AG09319 (cell line): Measurements from ENCODE around the gene SPAG8.

ENCODE experiments used
- DNase-seq: peaks from one replicate; pipeline ENCODE4 v3.0.0-alpha.2; 2010; ENCODE audit warnings: low read depth; ENCODE audit errors: extremely low read depth
- TF ChIP-seq, protein P1 (sequence below): IDR thresholded peaks from 2 replicates; pipeline ENCODE4 v1.5.1; 2011; ENCODE audit warnings: low read depth, mild to moderate bottlenecking, inconsistent platforms, low read length, moderate library complexity

Gene SPAG8

DNA sequence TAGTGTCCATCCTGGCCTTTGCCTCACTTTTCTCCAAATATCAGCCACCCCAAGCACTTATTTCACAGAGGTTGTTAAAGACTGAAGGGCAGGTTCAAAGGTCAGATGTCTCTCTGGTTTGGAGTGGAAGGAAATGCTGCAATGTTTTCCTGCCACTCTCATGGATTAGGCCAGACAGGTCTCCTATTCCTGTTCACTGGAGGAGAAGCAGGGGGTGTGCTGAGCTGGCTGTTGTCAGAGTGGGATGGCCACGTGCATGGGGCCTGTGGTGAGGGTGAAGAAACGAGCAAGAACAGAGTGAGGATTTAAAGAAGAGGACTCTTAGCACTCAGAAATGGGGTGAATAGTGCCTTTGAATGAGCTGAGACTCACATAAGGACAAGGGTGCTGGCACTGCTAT lies 23.7 kb upstream of the SPAG8 start:
- no peak for DNase-seq
- TF ChIP-seq, protein P1, sequence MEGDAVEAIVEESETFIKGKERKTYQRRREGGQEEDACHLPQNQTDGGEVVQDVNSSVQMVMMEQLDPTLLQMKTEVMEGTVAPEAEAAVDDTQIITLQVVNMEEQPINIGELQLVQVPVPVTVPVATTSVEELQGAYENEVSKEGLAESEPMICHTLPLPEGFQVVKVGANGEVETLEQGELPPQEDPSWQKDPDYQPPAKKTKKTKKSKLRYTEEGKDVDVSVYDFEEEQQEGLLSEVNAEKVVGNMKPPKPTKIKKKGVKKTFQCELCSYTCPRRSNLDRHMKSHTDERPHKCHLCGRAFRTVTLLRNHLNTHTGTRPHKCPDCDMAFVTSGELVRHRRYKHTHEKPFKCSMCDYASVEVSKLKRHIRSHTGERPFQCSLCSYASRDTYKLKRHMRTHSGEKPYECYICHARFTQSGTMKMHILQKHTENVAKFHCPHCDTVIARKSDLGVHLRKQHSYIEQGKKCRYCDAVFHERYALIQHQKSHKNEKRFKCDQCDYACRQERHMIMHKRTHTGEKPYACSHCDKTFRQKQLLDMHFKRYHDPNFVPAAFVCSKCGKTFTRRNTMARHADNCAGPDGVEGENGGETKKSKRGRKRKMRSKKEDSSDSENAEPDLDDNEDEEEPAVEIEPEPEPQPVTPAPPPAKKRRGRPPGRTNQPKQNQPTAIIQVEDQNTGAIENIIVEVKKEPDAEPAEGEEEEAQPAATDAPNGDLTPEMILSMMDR: no peak

DNA sequence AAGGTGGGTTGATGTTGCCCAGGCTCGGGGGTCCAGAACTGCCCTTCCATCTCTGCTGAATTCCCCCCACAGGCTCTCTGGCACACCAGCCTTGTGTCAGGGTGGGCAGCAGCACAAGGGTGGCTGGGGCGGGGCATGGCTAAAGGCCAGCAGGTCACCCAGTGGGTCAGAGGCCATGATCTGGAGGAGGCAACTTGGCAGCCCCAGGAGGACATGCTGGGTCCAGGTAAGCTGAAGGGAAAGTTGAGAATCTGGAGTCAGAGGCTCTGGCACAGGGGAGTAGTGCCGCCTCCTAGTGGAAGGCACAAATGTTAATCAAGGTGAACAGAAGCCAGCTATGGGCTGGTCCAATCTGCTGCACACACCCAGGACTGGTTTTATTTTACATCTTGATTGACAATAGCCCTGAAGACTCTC lies 23.2 kb upstream of the SPAG8 start:
- no peak for DNase-seq
- TF ChIP-seq, protein P1: 0 out of 2 replicates have a peak, but pooled peaks have one; percentile 5

DNA sequence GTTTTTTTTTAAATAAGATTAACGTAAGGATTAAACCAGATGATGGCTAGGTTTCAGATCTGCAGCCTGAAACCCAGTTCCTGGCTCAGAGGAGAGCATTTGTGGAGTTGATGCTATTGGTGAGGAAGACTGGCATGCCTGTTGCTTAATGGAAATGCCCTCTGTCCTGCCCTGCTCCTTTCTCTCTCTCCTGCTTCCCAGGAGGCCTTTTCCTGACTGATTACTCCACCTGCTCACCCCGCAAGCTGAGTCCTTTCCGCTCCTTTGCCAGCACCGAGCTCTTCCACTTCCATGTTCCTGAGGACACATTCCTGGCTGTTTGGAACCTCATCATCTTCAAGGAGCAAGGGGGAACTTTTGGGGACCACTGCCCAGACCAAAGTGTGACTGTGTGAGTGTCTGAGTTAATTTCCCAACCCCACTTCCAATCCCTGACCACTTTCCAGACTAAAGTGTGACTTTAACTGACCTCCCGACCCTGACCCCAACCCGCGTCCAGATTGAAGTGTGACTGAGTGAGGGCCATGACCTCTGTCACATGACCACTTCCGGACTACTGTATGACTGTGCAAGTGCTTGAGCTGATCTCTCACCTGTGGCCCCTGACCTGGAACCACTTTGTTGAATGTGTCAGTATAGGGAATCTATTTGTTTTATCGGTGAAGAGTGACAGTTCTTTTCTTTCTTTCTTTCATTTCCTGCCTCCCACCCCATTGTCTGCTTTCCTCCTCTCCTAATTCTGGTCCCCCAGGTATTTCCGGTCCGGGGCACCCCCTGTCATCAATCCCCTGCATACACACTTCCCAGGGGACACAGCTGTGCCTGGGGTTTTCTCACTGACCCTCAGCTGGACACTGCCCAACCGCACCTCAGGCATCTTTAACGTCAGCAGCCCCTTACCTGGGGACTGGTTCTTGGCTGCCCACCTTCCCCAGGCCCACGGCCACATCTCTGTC lies 22.5 kb upstream of the SPAG8 start:
- TF ChIP-seq, protein P1: no peak
- no peak for DNase-seq

DNA sequence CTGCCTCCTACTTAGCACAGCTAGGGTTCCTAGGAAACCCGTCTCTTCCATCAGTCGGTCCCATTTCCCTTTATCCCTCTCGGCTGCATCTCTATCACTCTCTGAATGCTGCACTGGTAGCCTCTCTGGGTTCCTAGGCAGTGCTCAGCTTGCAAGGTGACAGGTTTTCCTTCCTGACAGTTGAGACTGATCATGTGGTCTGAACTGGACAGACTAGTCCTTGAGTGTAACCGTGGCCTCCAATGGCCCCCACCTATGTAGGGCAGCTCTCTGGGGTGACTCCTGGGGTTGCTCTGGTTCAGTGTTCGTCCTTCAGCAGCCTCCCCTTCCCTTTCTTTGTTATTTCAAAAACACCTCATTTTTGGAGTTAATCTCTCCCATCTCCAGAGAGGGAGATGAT lies 20.8 kb upstream of the SPAG8 start:
- DNase-seq: no peak
- TF ChIP-seq, protein P1: no peak

DNA sequence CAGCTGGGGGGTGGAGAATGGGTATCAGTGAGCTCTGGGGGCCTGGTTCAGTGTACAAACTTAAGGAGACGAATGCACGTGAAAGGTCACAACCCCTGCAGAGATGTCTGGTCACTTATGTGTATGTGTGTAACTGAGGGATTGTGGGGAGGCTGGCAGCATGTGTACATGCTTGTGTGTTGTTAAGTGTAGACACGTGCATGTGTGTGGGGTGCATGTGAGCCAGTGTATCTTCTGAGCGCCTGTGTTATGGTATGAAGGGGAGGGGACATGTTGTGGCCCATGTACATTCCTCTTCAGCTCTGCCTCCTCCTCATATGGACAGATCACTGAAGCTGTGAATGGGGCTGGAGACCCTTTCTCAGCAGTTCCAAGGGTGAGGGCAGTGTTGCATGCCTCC lies 19.0 kb upstream of the SPAG8 start:
- DNase-seq: no peak
- TF ChIP-seq, protein P1: no peak

DNA sequence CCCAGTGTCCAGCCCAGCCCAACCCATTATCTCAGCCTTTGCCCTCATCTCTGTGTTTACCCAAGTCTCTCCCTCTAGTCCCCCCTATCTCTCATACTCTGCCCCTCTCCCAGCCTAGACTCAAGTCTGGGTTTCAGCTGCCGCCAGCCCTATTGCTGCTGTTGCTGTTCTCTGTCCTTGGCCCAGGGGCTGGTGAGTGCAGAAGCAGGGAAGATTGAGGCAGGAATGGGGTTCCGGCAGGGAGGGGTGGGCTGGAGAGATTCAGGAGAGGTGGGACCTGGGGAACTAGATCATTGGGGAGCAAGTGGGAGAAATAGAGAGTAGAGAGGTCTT lies 17.7 kb upstream of the SPAG8 start:
- DNase-seq: no peak
- TF ChIP-seq, protein P1: no peak

DNA sequence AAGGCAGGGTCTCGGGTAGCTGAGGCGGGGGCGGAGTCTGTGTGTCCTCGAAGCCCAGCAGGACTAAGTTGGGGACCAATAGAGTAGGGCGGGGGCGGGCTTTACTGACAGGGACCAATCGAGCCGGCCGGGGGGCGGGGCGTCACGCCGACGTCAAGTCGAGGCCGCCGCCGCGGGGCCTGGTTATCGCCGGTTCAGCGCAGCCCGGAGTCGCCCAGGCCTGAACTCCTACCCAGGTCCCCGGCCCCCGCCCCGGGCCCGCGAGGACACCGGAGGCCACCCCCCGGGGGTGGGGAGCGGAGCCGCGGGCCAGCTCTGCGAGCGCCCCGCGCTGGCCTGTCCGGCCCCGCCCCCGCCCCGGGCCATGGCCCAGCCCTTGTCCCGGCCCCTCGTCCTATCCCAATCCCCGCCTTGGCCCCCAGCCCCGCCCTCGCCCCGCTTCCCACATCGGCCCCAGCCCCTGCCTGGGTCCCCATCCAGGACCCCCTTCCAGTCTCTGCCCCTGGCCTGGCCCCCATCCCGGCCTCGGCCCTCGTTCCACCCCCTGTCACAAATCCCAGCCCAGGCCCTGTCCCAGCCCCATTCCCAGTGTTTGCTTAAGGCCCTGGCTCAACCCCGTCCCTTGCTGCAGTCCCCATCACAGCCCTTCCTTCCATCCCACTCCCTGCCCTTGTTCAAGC lies 17.2 kb upstream of the SPAG8 start, which contains the start of gene TMEM8B:
Gene TMEM8B (plus strand): TSS at position 145 of the 680 bp plus-strand sequence. CDS start 220 bp downstream, at position 365.
- TF ChIP-seq, protein P1: no peak
- peak; percentile 80 for DNase-seq
